SK-N-MC (cell line): ENCODE measurements around the gene RAD23B.

ENCODE experiments used
- DNase-seq: peaks from one replicate; pipeline ENCODE4 v3.0.0-alpha.2; 2011; ENCODE audit warnings: low read depth, low spot score
- H3K27ac ChIP-seq: fragments of 200-600 bp; sonication (generic); 2 replicates; pipeline ENCODE4 v1.5.1; 2016; ENCODE audit warnings: mixed run types
- H3K36me3 ChIP-seq: fragments of 200-600 bp; sonication (generic); 2 replicates; pipeline ENCODE4 v1.6.1; 2017; ENCODE audit warnings: antibody characterized with exemption, low read length, mixed read lengths; ENCODE audit not compliant: insufficient read depth
- H3K4me3 ChIP-seq: fragments of 200-600 bp; sonication (generic); 2 replicates; pipeline ENCODE4 v1.5.1; 2016
- H3K9ac ChIP-seq: fragments of 200-600 bp; sonication (generic); 2 replicates; pipeline ENCODE4 v1.8.0; 2017; ENCODE audit warnings: mixed run types, mixed read lengths; ENCODE audit not compliant: insufficient read length
- H3K9me3 ChIP-seq: fragments of 200-600 bp; sonication (generic); 2 replicates; pipeline ENCODE4 v1.6.1; 2017; ENCODE audit warnings: low read depth, mild to moderate bottlenecking, antibody characterized with exemption, low read length, moderate library complexity, mixed read lengths
- EZH2 ChIP-seq: fragments of 200-600 bp; sonication (generic); IDR thresholded peaks from one replicate; pipeline ENCODE4 v1.6.1; 2017; ENCODE audit warnings: antibody characterized with exemption
- FOXP2 ChIP-seq: optimal IDR thresholded peaks from 2 replicates; pipeline ENCODE3; 2011; ENCODE audit warnings: mild to moderate bottlenecking, moderate library complexity; ENCODE audit not compliant: insufficient read depth; ENCODE audit errors: extremely low read length, control extremely low read depth
- POLR2AphosphoS5 ChIP-seq: IDR thresholded peaks from 2 replicates; pipeline ENCODE4 v1.6.1; 2012; ENCODE audit warnings: mild to moderate bottlenecking, low read depth, low read length, borderline replicate concordance

Gene RAD23B

DNA sequence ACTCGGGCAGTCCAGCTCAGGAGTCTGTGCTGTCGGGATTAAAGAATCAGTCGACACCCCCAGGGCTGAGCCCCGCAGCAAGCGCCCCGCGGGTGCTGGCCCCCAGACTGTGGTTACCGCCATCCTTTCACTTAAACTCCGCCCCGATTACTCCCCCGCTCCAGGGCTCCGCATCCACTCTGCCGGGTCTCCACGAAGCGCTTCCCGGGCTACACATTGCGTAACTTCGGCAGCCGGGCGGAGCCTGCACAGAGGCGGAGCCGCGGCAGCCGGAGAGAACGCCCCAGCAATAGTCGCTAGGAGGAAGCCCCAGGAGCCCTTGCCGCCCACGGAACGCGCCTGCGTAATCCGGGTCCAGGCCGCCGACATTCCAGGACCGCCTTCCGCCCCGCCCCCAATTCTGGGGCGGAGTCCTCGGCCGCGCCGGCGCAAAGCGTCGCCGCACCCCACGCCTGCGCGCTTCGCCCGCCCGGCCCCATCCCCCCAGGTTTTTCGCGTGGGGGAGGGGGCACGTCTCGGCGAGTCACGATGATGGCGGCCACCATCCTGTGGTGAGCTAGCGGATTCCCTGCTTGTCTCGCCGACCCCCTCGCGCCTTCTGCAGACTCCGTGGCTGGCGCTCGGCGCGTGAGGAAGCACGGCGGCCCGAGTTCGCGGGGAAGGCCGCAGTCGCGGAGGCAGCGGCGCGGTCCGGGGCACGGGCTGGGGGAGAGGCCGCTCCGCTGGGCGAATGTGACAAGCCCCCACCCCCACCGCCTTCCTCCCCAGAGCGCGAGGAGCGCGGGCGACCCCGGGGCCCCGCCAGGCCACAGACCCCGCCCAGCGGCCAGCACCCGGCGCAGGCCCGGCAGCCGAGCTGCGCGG is at the start of gene RAD23B:
RAD23B (plus strand) TSS at position 521 of the 864 bp plus-strand sequence. CDS start 351 bp downstream, outside the sequence.
- Histone ChIP-seq H3K9me3 (peaks cover 4% of the 10 kb centered on the region; the same call in 1 of the 2 replicates), H3K36me3 (peaks cover 25% of the 10 kb centered on the region), H3K9ac (peak within 1 kb of the TSS; percentile 99), H3K4me3 (peak within 1 kb of the TSS; percentile 96), H3K27ac (peak within 1 kb of the TSS; percentile 93)
- DNase-seq, result peak; percentile 81
- peak; percentile 78 for TF ChIP-seq FOXP2
- TF ChIP-seq POLR2AphosphoS5, result peak; percentile 82
- no peak for TF ChIP-seq EZH2

DNA sequence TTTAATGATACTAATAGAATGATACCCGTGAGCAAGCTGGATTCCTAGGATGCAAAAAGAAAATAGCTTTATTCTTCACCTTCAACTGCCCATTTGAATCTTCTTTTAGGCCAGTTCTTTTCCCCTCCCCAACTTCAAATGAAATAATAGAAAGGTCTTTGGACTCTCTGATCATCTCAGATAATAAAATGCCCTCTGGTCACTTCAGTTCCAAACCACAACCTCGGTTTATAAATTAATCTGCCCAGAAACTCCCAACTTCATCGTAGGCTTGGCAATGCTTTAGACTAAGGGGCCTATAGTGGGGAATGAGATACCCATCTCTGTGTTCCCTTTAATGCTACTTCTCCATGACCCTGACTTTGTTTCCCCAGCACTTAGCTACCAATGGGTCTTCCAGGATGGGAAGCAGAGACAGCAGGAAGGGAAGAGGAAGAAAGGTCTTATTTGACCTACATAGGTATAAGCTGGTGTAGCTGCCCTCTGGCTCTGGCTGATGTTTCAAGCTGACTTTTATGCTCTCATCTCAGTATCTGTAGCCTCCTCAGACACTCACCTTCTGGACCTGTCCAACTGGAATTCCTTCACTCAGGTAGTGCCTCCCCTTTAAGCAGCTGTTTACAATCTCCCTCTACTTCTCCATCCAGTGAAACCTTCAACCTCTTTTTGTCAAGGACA is 47.2 kb upstream of the RAD23B start:
- H3K9me3 ChIP-seq, result no peaks in the 10 kb centered on the region
- no peak overlapping the region for H3K27ac ChIP-seq
- H3K9ac ChIP-seq, result no peak overlapping the region
- TF ChIP-seq POLR2AphosphoS5 (no peak), FOXP2 (no peak), EZH2 (no peak)
- no peaks in the 10 kb centered on the region for H3K36me3 ChIP-seq
- DNase-seq, result no peak
- H3K4me3 ChIP-seq, result no peak overlapping the region

DNA sequence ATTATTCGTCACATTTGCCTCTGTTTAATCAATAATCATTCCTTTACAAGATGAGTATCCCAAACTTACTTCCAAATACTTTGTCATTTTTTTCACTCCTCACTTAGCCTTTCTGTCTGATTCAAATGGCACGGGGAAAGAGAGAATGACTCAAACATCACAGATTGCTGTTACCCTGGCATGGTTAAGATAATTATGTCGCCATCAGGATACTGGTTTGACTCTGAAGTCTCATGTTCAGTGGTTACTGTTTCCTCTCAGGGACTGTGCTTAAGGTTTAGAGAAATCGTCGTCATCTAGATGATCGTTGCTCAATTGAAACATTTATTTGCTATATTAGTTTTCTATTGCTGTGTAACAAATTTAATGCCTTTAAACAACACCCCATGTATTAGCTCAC is 45.2 kb upstream of the RAD23B start:
- H3K27ac ChIP-seq, result no peak overlapping the region
- no peaks in the 10 kb centered on the region for H3K9me3 ChIP-seq
- no peaks in the 10 kb centered on the region for H3K36me3 ChIP-seq
- no peak for TF ChIP-seq POLR2AphosphoS5
- no peak for TF ChIP-seq FOXP2
- TF ChIP-seq EZH2, result no peak
- DNase-seq, result no peak
- H3K9ac ChIP-seq, result no peak overlapping the region
- no peak overlapping the region for H3K4me3 ChIP-seq

GRCh38 chr9:107239474-107239873 is 43.6 kb upstream of the RAD23B start:
- H3K9me3 ChIP-seq, result no peaks in the 10 kb centered on the region
- no peak overlapping the region for H3K9ac ChIP-seq
- no peak for DNase-seq
- TF ChIP-seq POLR2AphosphoS5, result no peak
- no peak for TF ChIP-seq FOXP2
- no peak for TF ChIP-seq EZH2
- no peaks in the 10 kb centered on the region for H3K36me3 ChIP-seq
- no peak overlapping the region for H3K27ac ChIP-seq
- no peak overlapping the region for H3K4me3 ChIP-seq

DNA sequence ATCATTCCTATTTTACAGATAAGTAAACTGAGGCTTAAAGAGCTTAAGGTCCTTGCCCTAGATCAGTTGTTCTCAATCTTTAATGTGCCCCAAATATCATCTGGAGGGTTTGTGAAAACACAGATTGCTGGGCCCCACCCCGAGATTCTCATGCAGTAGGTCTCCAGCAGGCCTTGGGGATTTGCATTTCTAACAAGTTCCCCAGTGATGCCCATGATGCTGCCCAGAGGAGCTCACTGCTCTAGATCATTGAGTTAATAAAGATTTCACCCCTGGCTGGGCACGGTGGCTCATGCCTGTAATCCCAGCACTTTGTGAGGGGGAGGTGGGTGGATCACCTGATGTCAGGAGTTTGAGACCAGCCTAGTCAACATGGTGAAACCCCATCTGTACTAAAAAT is 42.8 kb upstream of the RAD23B start:
- H3K9ac ChIP-seq, result no peak overlapping the region
- DNase-seq, result no peak
- no peak overlapping the region for H3K4me3 ChIP-seq
- no peaks in the 10 kb centered on the region for H3K36me3 ChIP-seq
- H3K9me3 ChIP-seq, result no peaks in the 10 kb centered on the region
- TF ChIP-seq EZH2 (no peak), POLR2AphosphoS5 (no peak), FOXP2 (no peak)
- no peak overlapping the region for H3K27ac ChIP-seq

DNA sequence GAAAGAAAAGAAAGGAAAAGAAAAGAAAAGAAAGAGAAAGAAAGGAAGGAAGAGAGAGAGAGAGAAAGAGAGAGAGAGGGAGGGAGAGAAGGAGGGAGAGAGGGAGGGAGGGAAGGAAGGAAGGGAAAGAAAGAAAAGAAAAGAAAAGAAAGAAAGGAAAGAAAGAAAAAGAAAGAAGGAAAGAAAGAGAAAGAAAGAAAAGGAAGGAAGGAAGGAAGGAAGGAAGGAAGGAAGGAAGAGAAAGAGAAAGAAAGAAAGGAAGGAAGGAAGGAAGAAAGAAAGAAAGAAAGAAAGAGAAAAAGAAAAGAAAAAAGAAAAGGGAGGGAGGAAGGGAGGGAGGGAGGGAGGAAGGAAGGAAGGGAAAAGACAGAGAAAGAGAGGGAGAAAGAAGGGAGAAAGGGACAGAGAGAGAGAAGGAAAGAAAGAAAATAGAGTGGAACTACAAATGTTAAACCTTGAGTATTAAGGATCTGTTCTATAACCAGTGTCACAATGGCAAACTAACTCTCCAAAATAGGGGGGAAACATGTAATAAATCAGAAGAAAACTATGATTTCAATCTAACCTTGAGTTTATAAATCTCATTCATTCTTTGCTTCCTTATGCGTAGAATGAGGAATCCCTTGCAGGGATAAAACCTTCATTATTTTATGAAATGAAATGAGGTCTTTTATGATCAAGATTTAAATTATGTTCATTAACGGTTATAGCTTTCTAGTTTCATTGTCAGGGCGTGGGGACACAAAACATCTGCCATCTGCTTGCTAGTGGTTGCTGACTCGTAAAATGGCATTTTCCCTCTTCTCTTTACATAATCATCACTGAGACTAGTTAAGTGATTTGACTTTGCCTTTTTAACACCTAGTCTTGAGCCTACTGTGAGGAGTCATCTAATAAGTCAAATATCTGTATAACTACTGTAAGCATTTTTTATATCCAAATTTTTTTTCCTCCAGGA is 40.7 kb upstream of the RAD23B start:
- TF ChIP-seq EZH2 (no peak), FOXP2 (no peak), POLR2AphosphoS5 (no peak)
- H3K27ac ChIP-seq, result no peak overlapping the region
- no peaks in the 10 kb centered on the region for H3K36me3 ChIP-seq
- no peak overlapping the region for H3K9ac ChIP-seq
- no peaks in the 10 kb centered on the region for H3K9me3 ChIP-seq
- H3K4me3 ChIP-seq, result no peak overlapping the region
- no peak for DNase-seq

DNA sequence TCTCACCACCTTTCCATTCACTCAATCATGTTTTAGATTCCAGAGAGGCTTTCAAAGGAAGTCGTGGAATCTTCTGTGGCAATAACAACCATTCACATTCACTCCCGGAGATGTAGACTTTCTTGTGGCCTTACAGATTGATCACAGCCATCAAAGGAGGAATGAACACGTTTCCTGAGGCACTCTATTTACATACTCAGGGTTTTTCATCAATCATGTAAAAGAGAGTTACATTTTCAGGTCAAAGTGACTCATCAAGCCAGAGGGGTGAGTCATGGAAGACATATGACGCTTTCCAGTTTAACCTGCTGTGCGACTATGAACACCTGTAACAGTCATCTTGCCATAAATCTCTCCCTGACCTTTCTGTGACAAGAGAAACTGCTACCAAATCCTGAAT is 39.3 kb upstream of the RAD23B start:
- Histone ChIP-seq H3K9me3 (no peaks in the 10 kb centered on the region), H3K36me3 (no peaks in the 10 kb centered on the region), H3K27ac (no peak overlapping the region), H3K9ac (no peak overlapping the region), H3K4me3 (no peak overlapping the region)
- no peak for TF ChIP-seq EZH2
- TF ChIP-seq POLR2AphosphoS5, result no peak
- no peak for TF ChIP-seq FOXP2
- DNase-seq, result no peak
